Left hindlimb (tissue), 1 donor: ENCODE results near the gene TMED8.
"Not testable (repeated sequence)": the region's sequence is repeated elsewhere in the genome, so short reads cannot be mapped to it uniquely, and the experiment has no call there.

ENCODE experiments used
- DNase-seq: peaks from one replicate; pipeline ENCODE4 v3.0.0-alpha.2; 2018

The TMED8 gene

GRCh38 chr14:77356899-77357298 lies 20.0 kb downstream of the TMED8 start:
- DNase-seq, result no peak

GRCh38 chr14:77355811-77356210 lies 21.1 kb downstream of the TMED8 start:
- no peak for DNase-seq

GRCh38 chr14:77353469-77354141 lies 23.3 kb downstream of the TMED8 start:
- no peak for DNase-seq

GRCh38 chr14:77347751-77348150 lies 29.1 kb downstream of the TMED8 start:
- no peak for DNase-seq

- DNase-seq, result no peak
These were observed 30.4 kb downstream of the TMED8 start for GRCh38 chr14:77346495-77346894.

- DNase-seq, result no peak
These were observed 32.4 kb downstream of the TMED8 start for GRCh38 chr14:77344377-77344996.

- DNase-seq, result no peak
These were observed 33.2 kb downstream of the TMED8 start for GRCh38 chr14:77343662-77344061.

GRCh38 chr14:77342726-77343397 lies 34.0 kb downstream of the TMED8 start:
- no peak for DNase-seq

GRCh38 chr14:77340389-77340788 lies 36.5 kb downstream of the TMED8 start:
- no peak for DNase-seq

GRCh38 chr14:77339407-77339806 lies 37.5 kb downstream of the TMED8 start:
- no peak for DNase-seq

GRCh38 chr14:77338302-77338701 lies 38.6 kb downstream of the TMED8 start:
- no peak for DNase-seq

GRCh38 chr14:77337880-77338279 lies 39.0 kb downstream of the TMED8 start:
- no peak for DNase-seq

GRCh38 chr14:77337255-77337654 lies 39.6 kb downstream of the TMED8 start:
- not testable (repeated sequence) for DNase-seq

- no peak for DNase-seq
These were observed 41.3 kb downstream of the TMED8 start for GRCh38 chr14:77335576-77335975.

GRCh38 chr14:77329872-77330271 lies 47.0 kb downstream of the TMED8 start:
- no peak for DNase-seq

GRCh38 chr14:77327111-77327510 lies 49.8 kb downstream of the TMED8 start:
- no peak for DNase-seq

GRCh38 chr14:77325746-77326094 lies 51.2 kb downstream of the TMED8 start:
- no peak for DNase-seq

GRCh38 chr14:77324816-77325745 lies 51.8 kb downstream of the TMED8 start:
- DNase-seq, result no peak

GRCh38 chr14:77324289-77324688 lies 52.6 kb downstream of the TMED8 start:
- no peak for DNase-seq

GRCh38 chr14:77323571-77323970 lies 53.3 kb downstream of the TMED8 start:
- DNase-seq, result no peak

- DNase-seq, result no peak
These were observed 53.9 kb downstream of the TMED8 start for GRCh38 chr14:77322951-77323350.

GRCh38 chr14:77322250-77322902 lies 54.5 kb downstream of the TMED8 start:
- DNase-seq, result no peak
